Endothelial cell of hepatic sinusoid (primary cell): Measurements from ENCODE around the gene CLBA1.
"Not testable (repeated sequence)": the region's sequence is repeated elsewhere in the genome, so short reads cannot be mapped to it uniquely, and the experiment has no call there.

Source experiments
- in situ Hi-C: cut with HindIII; loops from 2 replicates; pipeline ENCODE4 v1.10.0; 2017; ENCODE audit warnings: low sequenced_read_pairs

Gene CLBA1

DNA sequence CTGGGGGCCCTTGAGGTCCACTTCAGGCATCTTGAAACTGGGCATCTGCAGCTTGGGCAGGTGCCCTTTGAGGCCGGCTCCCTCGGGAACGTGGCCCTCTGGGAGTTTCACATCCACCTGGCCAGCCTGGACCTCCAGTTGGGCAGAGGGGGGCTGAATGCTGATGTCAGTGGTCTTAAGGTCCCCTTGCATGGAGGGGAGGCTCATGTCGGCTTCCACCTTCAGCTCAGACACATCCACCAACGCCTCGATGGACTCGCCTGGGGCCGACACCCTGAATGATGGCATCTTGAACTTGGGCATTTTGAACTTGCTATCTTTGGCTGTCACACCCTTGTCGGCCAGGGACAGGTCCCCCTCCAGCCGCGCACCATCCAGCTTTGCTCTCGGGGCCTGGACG is 38.4 kb upstream of the CLBA1 start:
- in situ Hi-C loops: not testable (repeated sequence)

DNA sequence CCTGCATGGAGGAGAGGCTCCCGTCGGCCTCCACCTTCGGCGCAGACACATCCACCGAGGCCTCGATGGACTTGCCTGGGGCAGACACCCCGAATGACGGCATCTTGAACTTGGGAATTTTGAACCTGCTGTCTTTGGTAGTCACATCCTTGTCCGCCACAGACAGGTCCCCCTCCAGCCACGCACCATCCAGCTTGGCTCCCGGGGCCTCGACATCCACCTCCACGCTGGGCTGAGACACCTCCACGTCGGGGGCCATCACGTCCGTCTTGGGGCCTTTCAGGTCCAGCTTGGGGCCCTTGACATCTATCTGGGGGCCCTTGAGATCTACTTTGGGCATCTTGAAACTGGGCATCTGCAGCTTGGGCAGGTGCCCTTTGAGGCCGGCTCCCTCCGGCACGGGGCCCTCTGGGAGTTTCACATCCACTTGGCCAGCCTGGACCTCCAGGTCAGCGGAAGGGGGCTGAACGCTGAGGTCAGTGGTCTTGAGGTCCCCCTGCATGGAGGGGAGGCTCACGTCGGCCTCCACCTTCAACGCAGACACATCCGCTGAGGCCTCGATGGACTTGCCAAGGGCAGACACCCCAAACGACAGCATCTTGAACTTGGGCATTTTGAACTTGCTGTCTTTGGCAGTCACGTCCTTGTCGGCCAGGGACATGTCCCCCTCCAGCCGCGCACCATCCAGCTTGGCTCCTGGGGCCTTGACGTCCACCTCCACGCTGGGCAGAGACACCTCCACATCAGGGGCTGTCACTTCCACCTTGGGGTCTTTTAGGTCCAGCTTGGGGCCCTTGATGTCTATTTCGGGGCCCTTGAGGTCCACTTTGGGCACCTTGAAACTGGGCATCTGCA is 37.5 kb upstream of the CLBA1 start:
- in situ Hi-C loops: not testable (repeated sequence)

DNA sequence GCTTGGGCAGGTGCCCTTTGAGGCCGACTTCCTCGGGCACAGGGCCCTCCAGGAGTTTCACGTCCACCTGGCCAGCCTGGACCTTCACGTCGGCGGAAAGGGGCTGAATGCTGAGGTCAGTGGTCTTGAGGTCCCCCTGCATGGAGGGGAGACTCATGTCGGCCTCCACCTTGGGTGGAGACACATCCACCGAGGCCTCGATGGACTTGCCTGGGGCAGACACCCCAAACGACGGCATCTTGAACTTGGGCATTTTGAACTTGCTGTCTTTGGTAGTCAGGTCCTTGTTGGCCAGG is 36.9 kb upstream of the CLBA1 start:
- in situ Hi-C loops: no loop called here

- in situ Hi-C loops: not testable (repeated sequence)
Observed at GRCh38 chr14:104949406-104949955, 36.1 kb upstream of the CLBA1 start.

- in situ Hi-C loops: no loop called here
Observed at GRCh38 chr14:104950021-104950420, 35.6 kb upstream of the CLBA1 start.

GRCh38 chr14:104950701-104951100 is 34.9 kb upstream of the CLBA1 start:
- in situ Hi-C loops: not testable (repeated sequence)

GRCh38 chr14:104951863-104952657 is 33.5 kb upstream of the CLBA1 start:
- in situ Hi-C loops: not testable (repeated sequence)

GRCh38 chr14:104953097-104953496 is 32.5 kb upstream of the CLBA1 start:
- in situ Hi-C loops: no loop called here

DNA sequence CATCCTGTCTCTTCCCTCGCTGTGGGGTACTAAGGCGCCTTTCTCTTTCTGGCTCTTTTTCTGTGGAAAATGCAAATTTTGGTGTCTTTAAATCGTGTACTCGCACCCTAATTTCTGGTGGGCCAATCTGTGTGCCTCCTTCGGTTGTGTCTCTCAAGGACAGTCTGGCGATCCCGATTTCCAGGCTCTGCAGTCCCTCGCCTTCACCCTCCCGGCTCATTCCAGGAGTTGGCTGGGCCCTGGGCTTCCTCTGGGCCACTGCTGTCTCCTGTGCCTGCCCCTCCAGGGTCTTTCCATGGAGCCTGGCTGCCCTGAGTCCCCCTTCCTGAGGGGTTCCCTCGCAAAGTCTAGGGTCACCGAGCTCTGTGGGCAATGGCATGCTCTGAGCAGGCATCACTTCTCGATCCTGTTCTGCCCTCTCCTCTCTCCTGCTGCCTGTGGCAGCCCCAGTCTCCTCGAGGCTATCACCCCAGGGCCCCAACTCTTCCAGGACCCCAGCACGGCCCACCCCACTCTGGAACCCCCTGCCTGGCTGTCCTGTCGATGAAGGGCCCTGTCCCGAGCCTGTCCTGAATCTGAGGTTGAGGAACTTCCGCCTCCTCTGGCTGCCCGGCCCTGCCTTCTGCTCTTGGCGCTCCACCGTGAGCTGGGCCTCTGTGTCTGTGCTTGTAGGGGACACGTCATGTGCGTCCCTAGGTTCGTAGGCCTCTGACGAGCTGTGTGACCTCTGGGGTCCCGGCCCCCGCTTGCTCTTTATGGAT is 31.5 kb upstream of the CLBA1 start:
- in situ Hi-C loops: no loop called here

GRCh38 chr14:104954746-104955395 is 30.7 kb upstream of the CLBA1 start:
- in situ Hi-C loops: loop anchor here (5.0 kb wide), 1 partner anchor 38 kb away; no protein-coding TSS in a partner anchor

DNA sequence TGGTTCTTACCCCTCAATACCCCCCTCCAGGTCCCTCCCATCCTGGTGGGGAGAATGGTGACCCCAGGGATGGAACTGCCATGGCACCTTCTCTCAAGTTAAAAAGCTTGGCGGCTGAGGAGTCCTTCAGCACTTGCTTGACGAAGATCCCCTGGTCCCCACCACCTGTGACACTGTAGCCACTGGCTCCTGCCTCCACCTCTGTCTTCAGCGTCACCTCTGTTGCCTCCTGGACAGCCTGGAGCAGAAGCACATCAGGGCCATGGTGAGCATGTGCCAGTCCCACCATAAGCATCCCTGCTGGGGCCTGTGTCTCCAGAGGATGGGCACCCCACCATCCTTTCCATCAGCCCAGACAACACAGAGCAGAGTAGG is 30.2 kb upstream of the CLBA1 start:
- in situ Hi-C loops: loop anchor here (5.0 kb wide), 1 partner anchor 38 kb away; no protein-coding TSS in a partner anchor

DNA sequence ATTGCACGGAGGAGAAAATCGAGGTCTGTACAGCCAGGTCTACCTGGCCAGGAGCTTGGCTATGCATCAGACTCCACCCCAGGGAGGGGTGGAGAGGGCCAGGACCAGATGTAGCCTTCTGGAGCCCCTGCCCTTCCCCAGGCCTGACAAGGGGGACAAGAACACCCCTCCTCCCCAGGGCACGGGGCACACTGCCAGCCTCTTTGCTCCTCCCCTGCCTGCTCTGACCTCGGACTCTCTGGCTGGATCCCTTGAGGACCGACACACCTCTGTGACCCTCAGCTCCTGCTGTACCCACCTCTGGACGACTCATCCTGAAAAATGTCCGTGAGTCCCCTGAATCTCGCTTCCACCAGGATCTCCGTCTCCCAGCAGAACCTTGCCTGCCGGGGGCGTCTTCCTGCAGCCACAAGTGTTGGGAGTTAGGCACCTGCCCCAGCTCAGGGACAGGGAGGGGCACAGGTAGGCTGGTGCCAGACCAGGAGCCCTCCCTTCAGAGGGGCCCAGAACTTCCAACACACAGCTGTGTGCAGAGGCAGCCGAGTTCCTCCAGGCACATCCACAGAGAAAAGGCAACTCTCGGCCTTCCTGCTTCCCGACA is 29.2 kb upstream of the CLBA1 start:
- in situ Hi-C loops: loop anchor here (5.0 kb wide), 1 partner anchor 39 kb away; no protein-coding TSS in a partner anchor

GRCh38 chr14:104957146-104958113 is 28.2 kb upstream of the CLBA1 start:
- in situ Hi-C loops: loop anchor here (5.0 kb wide), 1 partner anchor 40 kb away; no protein-coding TSS in a partner anchor

DNA sequence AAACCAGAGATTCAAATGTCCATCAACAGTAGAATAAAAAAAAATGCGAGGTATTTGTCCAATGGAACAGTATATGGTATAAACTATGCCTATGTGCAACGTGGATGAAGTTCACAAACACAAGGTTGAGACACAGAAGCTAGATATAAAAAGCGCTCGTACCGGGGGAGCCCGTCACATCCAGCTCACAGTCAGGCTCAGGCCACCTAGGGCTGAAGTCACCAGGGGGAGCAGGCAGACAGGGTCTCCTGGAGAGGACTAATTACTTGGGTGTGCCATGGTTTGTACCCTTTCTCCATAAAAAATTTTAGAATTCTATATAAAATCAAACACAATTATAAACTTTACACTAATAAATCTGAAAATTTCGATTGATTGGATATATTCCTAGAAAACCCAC is 21.0 kb upstream of the CLBA1 start:
- in situ Hi-C loops: no loop called here

DNA sequence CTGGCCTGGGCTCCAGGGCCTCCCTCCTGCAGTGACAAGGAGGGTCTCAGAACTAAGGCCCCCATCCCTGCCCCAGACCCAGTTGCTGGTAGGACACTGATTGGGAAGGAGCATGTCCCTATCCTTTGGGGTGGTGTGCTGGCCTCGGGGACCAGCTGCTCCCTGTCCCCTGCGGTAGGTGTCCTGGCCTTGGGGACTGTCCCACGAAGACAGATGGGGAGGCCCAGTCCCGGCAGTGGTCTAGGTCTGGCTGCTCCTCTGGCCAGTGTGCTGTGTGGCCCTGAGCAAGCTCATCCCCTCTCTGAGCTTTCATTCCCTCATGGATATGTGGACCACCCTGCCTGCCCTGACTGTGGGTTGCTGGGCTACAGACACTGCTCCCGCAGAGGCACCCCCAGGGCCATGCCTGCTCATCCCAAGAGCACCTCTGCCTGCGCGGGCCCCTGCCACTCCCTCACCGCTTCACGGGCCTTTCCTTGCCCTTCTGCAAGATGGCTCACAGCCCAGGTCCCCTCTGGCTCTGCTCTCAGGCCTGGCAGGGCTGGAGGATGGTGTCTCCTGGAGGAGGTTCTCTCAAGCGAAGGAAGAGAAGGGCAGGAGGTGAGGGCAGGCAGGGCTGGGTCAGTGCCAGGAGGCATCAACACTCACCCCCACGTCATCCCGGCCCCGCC is 19.9 kb upstream of the CLBA1 start:
- in situ Hi-C loops: no loop called here

GRCh38 chr14:104966261-104966865 is 19.2 kb upstream of the CLBA1 start:
- in situ Hi-C loops: no loop called here

GRCh38 chr14:104966981-104967385 is 18.6 kb upstream of the CLBA1 start:
- in situ Hi-C loops: no loop called here
